ENCODE results near the gene ZNF292.
A peak's percentile ranks its signal among the peaks of the same experiment; 100 is the strongest.

Gene ZNF292

GRCh38 chr6:87180105-87180728, 24.9 kb downstream of the ZNF292 start:
- DNase-seq (ENCODE audit: low read depth): no peak
- no peak for TF ChIP-seq CTCF (conservative IDR thresholded peaks at IDR 0.05; ENCODE audit: low read depth, low read length)
- H3K4me3 ChIP-seq (ENCODE audit: low read depth, low read length): no peak overlapping the region

GRCh38 chr6:87181903-87182302, 26.5 kb downstream of the ZNF292 start:
- DNase-seq (ENCODE audit: low read depth): no peak
- no peak for TF ChIP-seq CTCF (conservative IDR thresholded peaks at IDR 0.05; ENCODE audit: low read depth, low read length)
- H3K4me3 ChIP-seq (ENCODE audit: low read depth, low read length): no peak overlapping the region

- no peak for DNase-seq (ENCODE audit: low read depth)
- no peak overlapping the region for H3K4me3 ChIP-seq (ENCODE audit: low read depth, low read length)
- no peak for TF ChIP-seq CTCF (conservative IDR thresholded peaks at IDR 0.05; ENCODE audit: low read depth, low read length)
Measured at GRCh38 chr6:87182321-87182720, 27.0 kb downstream of the ZNF292 start.

- TF ChIP-seq CTCF (conservative IDR thresholded peaks at IDR 0.05; ENCODE audit: low read depth, low read length): no peak
- H3K4me3 ChIP-seq (ENCODE audit: low read depth, low read length): no peak overlapping the region
- DNase-seq (ENCODE audit: low read depth): no peak
Measured at GRCh38 chr6:87182940-87183339, 27.6 kb downstream of the ZNF292 start.

- TF ChIP-seq CTCF (conservative IDR thresholded peaks at IDR 0.05; ENCODE audit: low read depth, low read length): no peak
- DNase-seq (ENCODE audit: low read depth): peak; percentile 68
- no peak overlapping the region for H3K4me3 ChIP-seq (ENCODE audit: low read depth, low read length)
Measured at GRCh38 chr6:87183687-87184086, 28.3 kb downstream of the ZNF292 start.

GRCh38 chr6:87184762-87185250, 29.4 kb downstream of the ZNF292 start:
- H3K4me3 ChIP-seq (ENCODE audit: low read depth, low read length): no peak overlapping the region
- no peak for TF ChIP-seq CTCF (conservative IDR thresholded peaks at IDR 0.05; ENCODE audit: low read depth, low read length)
- DNase-seq (ENCODE audit: low read depth): no peak

- no peak overlapping the region for H3K4me3 ChIP-seq (ENCODE audit: low read depth, low read length)
- TF ChIP-seq CTCF (conservative IDR thresholded peaks at IDR 0.05; ENCODE audit: low read depth, low read length): no peak
- peak; percentile 8 for DNase-seq (ENCODE audit: low read depth)
Measured at GRCh38 chr6:87196275-87196842, 41.0 kb downstream of the ZNF292 start.

All from choroid plexus epithelial cell (primary cell).